DMS 273 treated with DMSO at 0.1 percent for 48 hours (cell line): ENCODE data around the gene KHDC1L.
"Not testable (repeated sequence)": the region's sequence is repeated elsewhere in the genome, so short reads cannot be mapped to it uniquely, and the experiment has no call there.

Experiments
- DNase-seq: peaks from one replicate; lab custom pipeline; 2025; lab: John Stamatoyannopoulos, UW

The KHDC1L gene

GRCh38 chr6:73225396-73225795 is at the start of gene KHDC1L:
KHDC1L (minus strand) TSS chr6:73225496; CDS start chr6:73225408, 88 bp downstream.
- no peak for DNase-seq

GRCh38 chr6:73269296-73269695 is 44.0 kb upstream of the KHDC1L start:
- DNase-seq, result not testable (repeated sequence)

- not testable (repeated sequence) for DNase-seq
These were observed 43.6 kb upstream of the KHDC1L start for GRCh38 chr6:73268896-73269295.

- DNase-seq, result no peak
These were observed 39.1 kb upstream of the KHDC1L start for GRCh38 chr6:73264446-73264845.

- DNase-seq, result no peak
These were observed 38.2 kb upstream of the KHDC1L start for GRCh38 chr6:73263570-73263909.

- DNase-seq, result no peak
These were observed 37.6 kb upstream of the KHDC1L start, which contains the start of gene KHDC1 for GRCh38 chr6:73262671-73263569. KHDC1 (minus strand) TSS chr6:73263196; CDS start chr6:73242517, 20,679 bp downstream.

- no peak for DNase-seq
These were observed 33.4 kb upstream of the KHDC1L start for GRCh38 chr6:73258721-73259120.

GRCh38 chr6:73254323-73254722 is 29.0 kb upstream of the KHDC1L start:
- not testable (repeated sequence) for DNase-seq

- no peak for DNase-seq
These were observed 27.4 kb upstream of the KHDC1L start for GRCh38 chr6:73252703-73253102.

GRCh38 chr6:73250016-73250415 is 24.7 kb upstream of the KHDC1L start:
- DNase-seq, result no peak

GRCh38 chr6:73248192-73248903 is 23.1 kb upstream of the KHDC1L start:
- DNase-seq, result no peak

GRCh38 chr6:73242001-73242400 is 16.7 kb upstream of the KHDC1L start:
- no peak for DNase-seq

- DNase-seq, result no peak
These were observed 15.4 kb upstream of the KHDC1L start for GRCh38 chr6:73240730-73241129.

- DNase-seq, result no peak
These were observed 11.0 kb upstream of the KHDC1L start for GRCh38 chr6:73236144-73236750.

- DNase-seq, result no peak
These were observed 9.4 kb upstream of the KHDC1L start for GRCh38 chr6:73234733-73235132.

- not testable (repeated sequence) for DNase-seq
These were observed 8.7 kb upstream of the KHDC1L start for GRCh38 chr6:73233971-73234370.

- no peak for DNase-seq
These were observed 7.8 kb upstream of the KHDC1L start for GRCh38 chr6:73233048-73233447.

GRCh38 chr6:73231986-73232391 is 6.7 kb upstream of the KHDC1L start:
- DNase-seq, result no peak

GRCh38 chr6:73227606-73228255 is 2.4 kb upstream of the KHDC1L start:
- no peak for DNase-seq

GRCh38 chr6:73216859-73217258 is 8.4 kb downstream of the KHDC1L start:
- no peak for DNase-seq

- DNase-seq, result no peak
These were observed 16.2 kb downstream of the KHDC1L start for GRCh38 chr6:73209117-73209516.

GRCh38 chr6:73207221-73207837 is 18.0 kb downstream of the KHDC1L start:
- no peak for DNase-seq
